ENCODE measurements around the gene PODNL1.

The PODNL1 gene

DNA sequence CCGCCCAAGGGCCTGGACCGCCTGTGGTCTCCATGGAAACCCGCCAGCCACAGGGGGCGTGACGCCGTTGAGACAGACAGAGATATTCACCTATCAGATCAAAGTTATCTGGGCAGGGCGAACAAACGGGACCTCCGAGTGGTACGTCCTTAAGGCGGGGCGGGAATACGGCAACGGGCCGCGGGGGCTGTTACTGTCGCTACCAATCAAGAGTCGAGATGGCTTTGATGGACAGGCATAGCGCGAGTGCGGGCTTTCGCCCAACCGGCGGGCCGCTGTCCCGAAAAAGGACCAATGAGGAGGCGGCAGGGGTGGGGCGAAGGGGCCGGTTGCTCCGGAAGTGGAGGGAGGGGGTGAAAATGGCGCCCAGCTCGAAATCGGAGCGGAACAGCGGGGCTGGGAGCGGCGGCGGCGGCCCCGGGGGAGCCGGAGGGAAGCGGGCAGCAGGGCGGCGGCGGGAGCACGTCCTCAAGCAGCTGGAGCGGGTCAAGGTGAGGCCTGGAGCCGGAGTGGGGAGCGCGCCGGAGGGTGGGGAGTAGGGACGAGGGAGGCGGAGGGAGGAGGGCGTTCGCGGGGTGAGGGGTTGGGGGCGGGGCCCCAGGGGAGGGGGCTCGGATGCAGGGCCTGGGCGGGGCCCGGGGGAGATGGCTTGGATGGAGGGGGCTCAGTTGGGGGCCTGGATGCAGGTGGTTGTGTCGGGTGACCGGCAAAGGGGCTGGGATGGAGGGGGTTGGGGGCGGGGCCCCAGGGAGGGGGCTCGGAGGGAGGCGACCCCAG lies 14.1 kb upstream of the PODNL1 start, which contains the start of gene DCAF15 (continued):
- TF ChIP-seq ZBTB8A (tag by site-specific recombination; IDR thresholded peaks at IDR 0.05) (no peak), ZFP3 (tag by site-specific recombination; IDR thresholded peaks at IDR 0.05; ENCODE audit: low read depth) (no peak), ZNF629 (tag by site-specific recombination; IDR thresholded peaks at IDR 0.05) (peak; percentile 19; the same call in 1 of the 2 replicates), KLF10 (tag by site-specific recombination; IDR thresholded peaks at IDR 0.05) (peak; percentile 57; the same call in 1 of the 2 replicates), ZNF610 (tag by site-specific recombination; IDR thresholded peaks at IDR 0.05; ENCODE audit: borderline replicate concordance) (peak; percentile 81; the same call in 1 of the 2 replicates), SP2 (tag by site-specific recombination; IDR thresholded peaks at IDR 0.05) (peak; percentile 100), ZNF48 (tag by site-specific recombination; IDR thresholded peaks at IDR 0.05) (no peak), ZNF350 (tag by site-specific recombination; IDR thresholded peaks at IDR 0.05) (no peak), ZNF792 (tag by site-specific recombination; IDR thresholded peaks at IDR 0.05) (no peak), ZBTB48 (tag by site-specific recombination; IDR thresholded peaks at IDR 0.05) (no peak), ZNF768 (tag by site-specific recombination; IDR thresholded peaks at IDR 0.05) (no peak), ZFP69B (tag by site-specific recombination; IDR thresholded peaks at IDR 0.05) (no peak), SP3 (tag by site-specific recombination; IDR thresholded peaks at IDR 0.05) (peak; percentile 98), ZNF548 (tag by site-specific recombination; IDR thresholded peaks at IDR 0.05) (no peak), ZNF140 (tag by site-specific recombination; IDR thresholded peaks at IDR 0.05) (no peak), ZSCAN30 (tag by site-specific recombination; IDR thresholded peaks at IDR 0.05) (no peak), ZBTB21 (tag by site-specific recombination; IDR thresholded peaks at IDR 0.05) (no peak), ZNF248 (tag by site-specific recombination; IDR thresholded peaks at IDR 0.05) (no peak), ZNF600 (tag by site-specific recombination; IDR thresholded peaks at IDR 0.05) (0 out of 2 replicates have a peak, but pooled peaks have one; percentile 11), ZNF341 (tag by site-specific recombination; IDR thresholded peaks at IDR 0.05; ENCODE audit: low read depth) (peak; percentile 98), GFI1B (tag by site-specific recombination; IDR thresholded peaks at IDR 0.05) (no peak)
- TF ChIP-seq, protein P1, sequence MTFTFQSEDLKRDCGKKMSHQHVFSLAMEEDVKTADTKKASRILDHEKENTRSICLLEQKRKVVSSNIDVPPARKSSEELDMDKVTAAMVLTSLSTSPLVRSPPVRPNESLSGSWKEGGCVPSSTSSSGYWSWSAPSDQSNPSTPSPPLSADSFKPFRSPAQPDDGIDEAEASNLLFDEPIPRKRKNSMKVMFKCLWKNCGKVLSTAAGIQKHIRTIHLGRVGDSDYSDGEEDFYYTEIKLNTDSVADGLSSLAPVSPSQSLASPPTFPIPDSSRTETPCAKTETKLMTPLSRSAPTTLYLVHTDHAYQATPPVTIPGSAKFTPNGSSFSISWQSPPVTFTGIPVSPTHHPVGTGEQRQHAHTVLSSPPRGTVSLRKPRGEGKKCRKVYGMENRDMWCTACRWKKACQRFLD (tag by site-specific recombination; IDR thresholded peaks at IDR 0.05): no peak
- TF ChIP-seq, protein P2, sequence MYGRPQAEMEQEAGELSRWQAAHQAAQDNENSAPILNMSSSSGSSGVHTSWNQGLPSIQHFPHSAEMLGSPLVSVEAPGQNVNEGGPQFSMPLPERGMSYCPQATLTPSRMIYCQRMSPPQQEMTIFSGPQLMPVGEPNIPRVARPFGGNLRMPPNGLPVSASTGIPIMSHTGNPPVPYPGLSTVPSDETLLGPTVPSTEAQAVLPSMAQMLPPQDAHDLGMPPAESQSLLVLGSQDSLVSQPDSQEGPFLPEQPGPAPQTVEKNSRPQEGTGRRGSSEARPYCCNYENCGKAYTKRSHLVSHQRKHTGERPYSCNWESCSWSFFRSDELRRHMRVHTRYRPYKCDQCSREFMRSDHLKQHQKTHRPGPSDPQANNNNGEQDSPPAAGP (tag by site-specific recombination; IDR thresholded peaks at IDR 0.05): peak; percentile 74
- TF ChIP-seq, protein P3, sequence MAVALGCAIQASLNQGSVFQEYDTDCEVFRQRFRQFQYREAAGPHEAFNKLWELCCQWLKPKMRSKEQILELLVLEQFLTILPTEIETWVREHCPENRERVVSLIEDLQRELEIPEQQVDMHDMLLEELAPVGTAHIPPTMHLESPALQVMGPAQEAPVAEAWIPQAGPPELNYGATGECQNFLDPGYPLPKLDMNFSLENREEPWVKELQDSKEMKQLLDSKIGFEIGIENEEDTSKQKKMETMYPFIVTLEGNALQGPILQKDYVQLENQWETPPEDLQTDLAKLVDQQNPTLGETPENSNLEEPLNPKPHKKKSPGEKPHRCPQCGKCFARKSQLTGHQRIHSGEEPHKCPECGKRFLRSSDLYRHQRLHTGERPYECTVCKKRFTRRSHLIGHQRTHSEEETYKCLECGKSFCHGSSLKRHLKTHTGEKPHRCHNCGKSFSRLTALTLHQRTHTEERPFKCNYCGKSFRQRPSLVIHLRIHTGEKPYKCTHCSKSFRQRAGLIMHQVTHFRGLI (tag by site-specific recombination; IDR thresholded peaks at IDR 0.05): peak; percentile 91
- TF ChIP-seq, protein P4, sequence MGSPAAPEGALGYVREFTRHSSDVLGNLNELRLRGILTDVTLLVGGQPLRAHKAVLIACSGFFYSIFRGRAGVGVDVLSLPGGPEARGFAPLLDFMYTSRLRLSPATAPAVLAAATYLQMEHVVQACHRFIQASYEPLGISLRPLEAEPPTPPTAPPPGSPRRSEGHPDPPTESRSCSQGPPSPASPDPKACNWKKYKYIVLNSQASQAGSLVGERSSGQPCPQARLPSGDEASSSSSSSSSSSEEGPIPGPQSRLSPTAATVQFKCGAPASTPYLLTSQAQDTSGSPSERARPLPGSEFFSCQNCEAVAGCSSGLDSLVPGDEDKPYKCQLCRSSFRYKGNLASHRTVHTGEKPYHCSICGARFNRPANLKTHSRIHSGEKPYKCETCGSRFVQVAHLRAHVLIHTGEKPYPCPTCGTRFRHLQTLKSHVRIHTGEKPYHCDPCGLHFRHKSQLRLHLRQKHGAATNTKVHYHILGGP (tag by site-specific recombination; IDR thresholded peaks at IDR 0.05): no peak
- TF ChIP-seq, protein P5, sequence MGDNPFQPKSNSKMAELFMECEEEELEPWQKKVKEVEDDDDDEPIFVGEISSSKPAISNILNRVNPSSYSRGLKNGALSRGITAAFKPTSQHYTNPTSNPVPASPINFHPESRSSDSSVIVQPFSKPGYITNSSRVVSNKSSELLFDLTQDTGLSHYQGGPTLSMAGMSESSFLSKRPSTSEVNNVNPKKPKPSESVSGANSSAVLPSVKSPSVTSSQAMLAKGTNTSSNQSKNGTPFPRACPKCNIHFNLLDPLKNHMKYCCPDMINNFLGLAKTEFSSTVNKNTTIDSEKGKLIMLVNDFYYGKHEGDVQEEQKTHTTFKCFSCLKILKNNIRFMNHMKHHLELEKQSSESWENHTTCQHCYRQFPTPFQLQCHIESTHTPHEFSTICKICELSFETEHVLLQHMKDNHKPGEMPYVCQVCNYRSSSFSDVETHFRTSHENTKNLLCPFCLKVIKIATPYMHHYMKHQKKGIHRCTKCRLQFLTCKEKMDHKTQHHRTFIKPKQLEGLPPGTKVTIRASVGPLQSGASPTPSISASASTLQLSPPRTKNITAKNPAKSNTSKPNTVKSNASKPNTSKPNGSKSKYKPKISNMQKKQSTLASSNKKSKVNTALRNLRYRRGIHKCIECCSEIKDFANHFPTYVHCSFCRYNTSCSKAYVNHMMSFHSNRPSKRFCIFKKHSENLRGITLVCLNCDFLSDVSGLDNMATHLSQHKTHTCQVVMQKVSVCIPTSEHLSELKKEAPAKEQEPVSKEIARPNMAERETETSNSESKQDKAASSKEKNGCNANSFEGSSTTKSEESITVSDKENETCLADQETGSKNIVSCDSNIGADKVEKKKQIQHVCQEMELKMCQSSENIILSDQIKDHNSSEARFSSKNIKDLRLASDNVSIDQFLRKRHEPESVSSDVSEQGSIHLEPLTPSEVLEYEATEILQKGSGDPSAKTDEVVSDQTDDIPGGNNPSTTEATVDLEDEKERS (tag by site-specific recombination; IDR thresholded peaks at IDR 0.05): no peak

Measured in HEK293 (cell line).